Sciatic nerve (tissue), 2 donors: ENCODE measurements around the gene ZDHHC21. TPM values are rescaled to one million over a fixed set of nuclear protein-coding genes. Genes with fewer than 3 reads are reported as not detected.

Experiments used
- ATAC-seq: fragments of 200-7000 bp; cut with Tn5 transposase; one replicate; pipeline ENCODE4 v1.9.1; 2020; ENCODE audit warnings: mild to moderate bottlenecking, moderate library complexity
- DNase-seq: peaks from one replicate; pipeline ENCODE4 v3.0.0-alpha.2; 2020; ENCODE audit warnings: low spot score
- intact Hi-C: fragments of 100-400 bp; cut with DNase I; formaldehyde crosslinking; loops from one replicate; pipeline ENCODE4 v1.14.2; 2022
- total RNA-seq: library from RNA; stranded (reverse); fragmentation: NEBNext Ultra II Directional; extraction: Animal tissue kit (Norgen Biotek cat#: 25700); gene quantifications from one replicate; pipeline ENCODE4 v1.2.1, GENCODE V29; 2021
- donor health status: DM: no; HTN: no; CAD: no.
- donor health status: DM: no; HTN: no; CAD: no.

The ZDHHC21 gene
- 16.9 TPM for total RNA-seq

- DNase-seq, result peak; percentile 81
- intact Hi-C loops, result no loop called here
- peak; percentile 95 for ATAC-seq
These were observed at the start of gene ZDHHC21 for GRCh38 chr9:14693251-14693861. Gene ZDHHC21, minus strand, starts transcription at chr9:14693432. Its CDS starts 19,092 bp downstream, at chr9:14674340.

DNA sequence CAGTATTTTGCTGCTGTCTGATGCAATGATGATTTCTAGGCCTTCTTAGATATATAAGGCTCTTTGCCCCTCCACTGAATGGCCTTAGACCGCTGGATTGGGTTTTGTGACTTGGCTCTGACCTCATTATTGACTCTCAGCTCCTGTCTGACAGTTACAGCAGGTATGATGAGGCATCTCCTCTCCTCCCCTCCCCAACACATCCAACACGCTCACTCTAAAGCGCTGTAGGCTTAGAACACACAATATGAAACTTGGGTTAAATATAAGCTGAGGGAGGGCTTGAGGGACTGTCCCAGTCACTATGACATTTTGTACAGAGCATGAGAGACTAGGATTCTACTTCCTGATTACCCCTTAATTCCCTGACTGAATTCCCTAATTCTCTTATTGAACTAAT is 48.1 kb upstream of the ZDHHC21 start:
- intact Hi-C loops, result no loop called here
- ATAC-seq (no peak), DNase-seq (no peak)

GRCh38 chr9:14733133-14733532 is 39.9 kb upstream of the ZDHHC21 start:
- ATAC-seq, result no peak

DNA sequence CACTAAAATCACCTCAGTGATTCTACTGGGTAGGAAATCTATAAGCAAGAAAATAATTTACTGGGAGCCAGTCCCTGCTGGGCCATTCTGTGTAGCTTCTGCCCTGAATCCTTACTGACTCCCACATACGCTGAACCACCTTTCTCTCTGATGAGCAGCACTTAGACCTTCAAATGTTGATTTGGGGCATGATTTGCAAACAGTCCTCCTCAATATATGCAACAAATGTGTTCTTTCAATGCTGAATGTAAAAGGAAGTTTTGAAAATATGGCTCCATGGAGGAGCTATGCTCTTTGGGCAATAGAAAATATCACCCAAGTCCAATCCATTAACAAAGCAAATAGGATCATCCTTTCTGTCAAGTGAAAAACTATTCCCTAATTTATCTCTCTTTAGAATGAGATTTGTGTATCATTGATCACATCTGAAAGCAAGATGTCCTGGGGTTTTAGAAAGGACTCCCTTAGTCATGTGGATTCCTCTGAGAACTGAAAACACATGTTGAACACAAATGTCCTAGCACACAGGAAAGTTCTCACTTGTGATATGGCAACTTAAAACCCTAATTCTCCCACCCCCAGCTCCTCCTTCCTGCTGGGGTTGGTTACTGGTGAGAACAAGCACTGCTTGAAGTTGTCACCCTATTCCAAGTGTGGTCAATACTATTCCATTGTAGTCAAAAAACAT is 38.2 kb upstream of the ZDHHC21 start:
- no peak for ATAC-seq
- intact Hi-C loops, result no loop called here
- DNase-seq, result no peak

More at GRCh38 chr9:14733133-14733532, 39.9 kb upstream of the ZDHHC21 start:
- intact Hi-C loops, result no loop called here
- DNase-seq, result no peak

DNA sequence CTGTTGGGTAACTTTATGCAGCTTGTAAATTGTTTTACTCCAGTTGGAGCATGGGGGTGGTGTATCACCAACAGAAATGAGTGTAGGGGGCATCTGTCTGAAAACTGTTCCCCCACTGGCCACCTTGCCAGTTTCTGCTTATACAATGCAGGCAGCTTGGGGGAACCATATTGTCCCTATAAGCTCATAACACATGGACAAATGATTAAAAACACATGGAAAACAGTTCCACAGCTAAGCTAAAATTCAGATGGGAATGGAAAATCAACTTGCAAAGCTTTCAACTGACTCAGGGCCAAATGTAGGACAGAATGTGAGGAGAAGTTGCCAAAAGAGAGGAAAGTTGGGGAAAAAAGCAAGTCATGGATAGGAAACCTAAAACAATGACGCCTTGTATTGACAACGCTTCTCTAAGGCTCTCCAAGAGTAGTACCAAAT is 37.2 kb upstream of the ZDHHC21 start:
- ATAC-seq, result peak; percentile 87
- intact Hi-C loops, result no loop called here
- DNase-seq, result no peak

- intact Hi-C loops, result no loop called here
- no peak for DNase-seq
- no peak for ATAC-seq
These were observed 30.1 kb upstream of the ZDHHC21 start for GRCh38 chr9:14723301-14723700.

DNA sequence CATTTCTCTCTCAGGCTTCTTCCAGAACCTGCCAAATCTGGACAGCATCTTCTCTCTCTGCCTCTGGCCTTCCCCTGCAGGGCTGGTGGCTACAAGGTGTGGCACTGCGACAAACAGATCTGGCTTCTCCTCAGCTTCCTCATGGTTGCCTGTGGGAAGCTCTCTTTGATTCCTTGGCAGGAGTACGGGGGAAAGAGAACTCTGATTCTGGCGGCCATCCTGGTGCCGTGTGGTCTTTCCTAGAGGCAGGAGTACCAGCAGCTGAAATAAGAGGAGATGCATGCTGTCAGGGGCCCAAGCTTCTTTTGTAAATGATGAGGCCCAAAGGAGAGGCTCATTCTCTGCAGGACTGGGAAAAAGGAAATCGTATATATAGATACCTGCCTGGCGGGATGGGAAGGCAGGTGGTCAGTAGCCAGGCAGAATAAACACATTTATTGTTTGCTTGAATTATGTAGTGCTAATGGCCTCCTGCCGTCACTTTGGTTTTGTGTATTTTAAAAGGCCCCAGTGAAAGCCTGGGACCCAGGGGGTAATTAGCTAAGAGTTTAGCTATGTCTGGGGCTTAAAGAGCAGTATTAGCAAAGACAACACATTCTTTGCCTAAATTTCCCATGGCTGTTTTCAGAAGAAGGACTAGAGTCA is 29.3 kb upstream of the ZDHHC21 start, which contains the start of gene CER1:
CER1 (minus strand) TSS at position 343 of the 645 bp plus-strand sequence; CDS start at position 282, 61 bp downstream.
- DNase-seq, result no peak
- ATAC-seq, result no peak
- intact Hi-C loops, result no loop called here

DNA sequence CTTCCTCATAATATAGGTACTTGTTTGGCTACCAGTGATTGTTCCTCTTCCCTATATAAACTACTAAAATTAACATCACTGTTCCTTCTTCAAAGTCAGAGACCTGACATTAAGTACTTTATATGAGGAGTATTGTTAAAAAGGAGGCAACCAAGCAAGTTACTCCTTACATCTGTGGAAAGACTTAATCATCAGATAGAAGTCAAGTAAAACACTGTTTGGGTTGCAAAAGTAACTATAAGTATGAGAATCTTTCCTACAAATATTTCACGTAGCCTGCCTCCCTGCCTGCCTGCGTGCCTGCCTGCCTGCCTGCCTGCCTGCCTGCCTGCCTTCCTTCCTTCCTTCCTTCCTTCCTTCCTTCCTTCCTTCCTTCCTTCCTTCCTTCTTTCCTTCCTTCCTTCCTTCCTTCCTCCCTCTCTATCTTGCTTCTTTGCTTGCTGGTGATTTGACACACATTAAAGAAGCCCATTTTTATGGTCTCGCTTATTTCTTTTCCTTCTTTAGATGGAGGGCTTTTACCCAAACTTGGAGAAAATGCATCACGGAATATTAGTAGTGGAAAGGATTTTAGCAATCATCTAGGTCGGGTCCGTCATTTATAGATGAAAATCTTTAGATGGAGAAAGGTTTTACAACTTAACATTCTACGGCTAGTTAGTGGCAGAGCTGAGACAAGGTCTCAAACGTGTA is 26.1 kb upstream of the ZDHHC21 start:
- ATAC-seq (no peak), DNase-seq (no peak)
- intact Hi-C loops, result no loop called here

DNA sequence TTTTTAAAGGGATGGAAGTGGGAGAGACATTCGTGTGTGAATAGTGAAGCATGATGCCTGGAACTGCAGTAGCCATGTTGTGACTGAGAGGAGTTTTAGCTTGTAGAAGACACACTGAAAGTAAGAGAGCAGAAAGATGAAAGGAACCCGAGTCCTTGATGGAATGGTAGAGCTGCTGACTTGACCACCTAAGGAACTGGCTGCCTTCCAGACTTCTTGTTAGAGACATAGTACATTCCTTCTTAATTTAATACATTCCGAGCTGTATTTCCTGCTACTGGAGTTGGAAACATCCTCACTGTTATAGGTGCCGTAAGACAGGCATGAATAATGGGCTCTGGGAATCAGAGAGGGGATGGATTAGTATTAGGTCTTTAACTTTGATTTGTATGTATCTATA is 21.9 kb upstream of the ZDHHC21 start:
- intact Hi-C loops, result no loop called here
- no peak for ATAC-seq
- DNase-seq, result no peak

DNA sequence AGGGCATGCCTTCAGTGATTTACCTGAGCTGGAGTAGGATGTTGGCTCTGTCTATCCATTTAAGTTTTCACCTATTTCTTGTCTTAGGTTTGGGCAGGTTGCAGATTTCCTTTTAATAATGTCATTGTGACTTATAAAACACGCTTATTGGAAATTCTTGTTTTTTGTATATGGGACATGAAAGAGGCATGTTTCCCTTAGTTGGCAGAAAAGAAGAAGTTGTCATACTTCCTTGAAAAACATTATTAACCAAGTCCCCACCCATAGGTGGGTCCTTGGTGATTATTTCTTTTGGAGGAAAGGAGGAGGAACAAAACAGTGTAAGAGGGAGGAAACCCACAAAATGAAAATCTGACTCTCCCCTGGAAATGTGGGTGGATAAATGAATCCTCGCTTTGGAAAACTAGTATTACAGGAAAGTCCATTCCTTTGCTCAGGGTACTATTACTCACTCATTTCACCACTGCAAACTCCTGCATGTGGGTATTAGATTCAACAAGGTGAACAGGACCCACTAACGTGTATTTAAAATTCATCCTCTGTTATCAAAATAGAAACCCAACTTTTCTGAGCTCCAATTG is 20.0 kb upstream of the ZDHHC21 start:
- no peak for DNase-seq

GRCh38 chr9:14710804-14711203 is 17.6 kb upstream of the ZDHHC21 start:
- DNase-seq, result no peak
- intact Hi-C loops, result no loop called here
- no peak for ATAC-seq

More for the DNA sequence above, 20.0 kb upstream of the ZDHHC21 start:
- intact Hi-C loops, result no loop called here
- ATAC-seq, result no peak

- intact Hi-C loops, result no loop called here
- DNase-seq, result no peak
- no peak for ATAC-seq
These were observed 13.4 kb upstream of the ZDHHC21 start for GRCh38 chr9:14706530-14707140.

- no peak for ATAC-seq
- no peak for DNase-seq
- intact Hi-C loops, result no loop called here
These were observed 11.8 kb upstream of the ZDHHC21 start for GRCh38 chr9:14705079-14705478.

DNA sequence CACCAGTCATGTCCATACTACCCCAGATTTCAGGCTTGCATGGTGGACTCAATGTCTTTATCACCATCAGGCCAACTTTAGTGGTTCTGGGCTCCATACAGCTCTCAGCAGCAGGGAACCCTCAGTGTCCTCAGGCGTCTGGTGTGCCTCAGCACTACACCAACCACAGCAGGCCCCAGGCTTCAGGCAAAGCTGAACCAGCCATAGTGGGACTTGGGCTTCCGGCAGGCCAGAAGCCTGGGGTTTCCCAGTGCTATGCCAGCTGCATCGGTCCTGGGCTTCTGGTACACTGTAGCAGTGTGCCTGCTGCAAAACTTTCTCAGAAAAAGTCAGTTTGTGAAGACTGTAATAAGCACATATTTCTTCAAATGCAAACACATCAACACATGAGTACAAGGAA is 11.0 kb upstream of the ZDHHC21 start:
- no peak for ATAC-seq
- DNase-seq, result no peak
- intact Hi-C loops, result no loop called here

DNA sequence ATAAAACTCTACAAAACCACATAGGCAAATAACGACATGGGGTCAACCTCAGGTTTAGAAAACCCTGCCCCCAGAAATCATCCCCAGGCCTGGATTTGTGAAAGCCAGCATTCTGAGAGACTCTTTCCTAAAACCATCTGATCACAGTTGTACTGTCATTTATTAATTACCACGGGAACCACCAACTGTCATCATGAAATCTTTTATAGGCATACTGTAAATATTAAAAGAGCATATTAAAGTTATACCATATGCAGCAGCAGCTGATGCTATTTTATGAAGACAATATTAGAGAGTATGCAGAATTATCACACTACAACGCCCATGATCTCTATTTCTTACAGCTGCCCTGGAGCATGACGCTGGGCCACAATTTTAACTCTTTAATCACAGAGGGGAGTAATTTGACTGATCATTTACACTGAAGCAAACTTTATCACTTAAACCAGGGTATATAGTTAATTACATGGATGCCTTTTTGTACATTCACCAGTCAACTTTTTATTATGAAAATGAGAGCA is 9.0 kb upstream of the ZDHHC21 start:
- intact Hi-C loops, result no loop called here
- DNase-seq (no peak), ATAC-seq (no peak)

DNA sequence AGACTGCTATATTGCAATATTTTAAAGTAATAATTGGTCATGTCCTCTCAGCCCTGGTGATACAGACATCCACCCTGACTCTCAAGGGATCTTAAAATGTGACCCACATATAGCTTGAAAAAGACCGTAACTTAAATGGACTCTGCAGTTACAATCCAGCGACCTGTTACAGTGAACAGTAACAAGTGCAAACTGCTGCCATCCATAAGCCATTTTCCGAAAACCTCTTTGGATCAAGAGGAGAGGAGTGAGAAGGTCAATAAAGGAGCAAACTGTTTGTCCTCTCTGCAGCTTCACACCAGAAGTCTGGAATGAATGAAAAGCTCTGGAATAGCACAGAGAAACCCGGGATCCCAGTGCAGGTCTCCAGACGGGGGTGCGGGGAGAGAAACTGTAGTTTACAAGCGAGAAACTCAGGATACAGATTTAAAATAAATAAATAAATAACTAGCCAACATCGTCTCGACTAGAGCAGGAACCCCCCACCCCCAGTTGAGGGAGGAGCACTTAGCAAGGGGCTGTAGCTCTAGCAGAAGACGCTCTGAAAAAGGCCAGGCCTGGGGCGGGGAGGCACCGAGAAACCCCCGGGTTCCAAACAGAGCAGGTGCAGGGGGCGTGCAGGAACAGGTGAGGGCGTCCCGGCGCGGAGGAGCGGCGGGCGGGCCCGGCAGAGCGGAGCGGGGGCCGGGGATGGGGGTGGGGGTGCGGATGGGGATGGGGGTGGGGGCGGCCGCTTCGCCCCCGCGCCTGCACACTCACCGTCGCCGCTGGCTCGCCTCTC is 572 bp downstream of the ZDHHC21 start:
- DNase-seq, result peak; percentile 54
- intact Hi-C loops, result no loop called here
- ATAC-seq, result peak; percentile 41

- intact Hi-C loops, result no loop called here
- ATAC-seq (no peak), DNase-seq (no peak)
These were observed 2.1 kb downstream of the ZDHHC21 start for GRCh38 chr9:14690948-14691730.
